Mesenchymal stem cell (in vitro differentiated cells and primary cell): ENCODE data around the gene GRAMD1B.

Experiments
- DNase-seq: peaks from one replicate; pipeline ENCODE4 v3.0.0-alpha.2; 2013
- H2AFZ ChIP-seq: one replicate; pipeline ENCODE4 v1.6.1; 2013; ENCODE audit warnings: low read depth, mild to moderate bottlenecking, control low read depth, inconsistent platforms, low read length, moderate library complexity
- H2AK5ac ChIP-seq: 2 replicates; pipeline ENCODE4 v1.6.1; 2013; ENCODE audit warnings: low read length, moderate library complexity, mild to moderate bottlenecking, inconsistent platforms; ENCODE audit not compliant: severe bottlenecking
- H2BK120ac ChIP-seq: one replicate; pipeline ENCODE4 v1.6.1; 2013; ENCODE audit warnings: low read depth, mild to moderate bottlenecking, inconsistent platforms, low read length, moderate library complexity
- H2BK12ac ChIP-seq, 2 experiments: one replicate each; pipeline ENCODE4 v1.6.1; 2013; ENCODE audit warnings: inconsistent platforms in 2 of 2, low read length in 2 of 2, mild to moderate bottlenecking in 2 of 2, moderate library complexity in 2 of 2, control low read depth in 1 of 2
- H2BK15ac ChIP-seq: one replicate; pipeline ENCODE4 v1.6.1; 2013; ENCODE audit warnings: mild to moderate bottlenecking, low read depth, inconsistent platforms; ENCODE audit not compliant: poor library complexity, severe bottlenecking
- H2BK5ac ChIP-seq: 2 replicates; pipeline ENCODE4 v1.6.1; 2013; ENCODE audit warnings: low read depth, mild to moderate bottlenecking, low read length, control low read depth, inconsistent platforms; ENCODE audit not compliant: poor library complexity, severe bottlenecking
- H3K14ac ChIP-seq, 2 experiments: one replicate each; pipeline ENCODE4 v1.6.1; 2013; ENCODE audit warnings: inconsistent platforms in 2 of 2, low read length in 2 of 2, control low read depth in 1 of 2, mild to moderate bottlenecking in 1 of 2, moderate library complexity in 1 of 2
- H3K18ac ChIP-seq, 2 experiments: one replicate each; pipeline ENCODE4 v1.6.1; 2013; ENCODE audit warnings: inconsistent platforms in 2 of 2, low read length in 2 of 2, control low read depth in 1 of 2, low read depth in 1 of 2, mild to moderate bottlenecking in 1 of 2
- H3K23ac ChIP-seq, 2 experiments: one replicate each; pipeline ENCODE4 v1.6.1; 2013; ENCODE audit warnings: inconsistent platforms in 2 of 2, low read length in 2 of 2, mild to moderate bottlenecking in 2 of 2, moderate library complexity in 2 of 2, control low read depth in 1 of 2
- H3K27ac ChIP-seq: 2 replicates; pipeline ENCODE4 v1.5.1; 2013; ENCODE audit warnings: mild to moderate bottlenecking, moderate library complexity, low read length, control low read depth, inconsistent platforms; ENCODE audit not compliant: poor library complexity, severe bottlenecking
- H3K27me3 ChIP-seq, 2 experiments: 2 replicates each; pipeline versions ENCODE4 v1.6.1 to v1.7.0; 2013; ENCODE audit warnings: low read length in 2 of 2, mild to moderate bottlenecking in 2 of 2, moderate library complexity in 2 of 2, control low read depth in 1 of 2, inconsistent platforms in 1 of 2; ENCODE audit not compliant: control insufficient read depth in 1 of 2, insufficient read depth in 1 of 2
- H3K36me3 ChIP-seq, 2 experiments: 2 replicates each; pipeline versions ENCODE4 v1.6.1 to v1.7.0; 2013; ENCODE audit warnings: low read length in 2 of 2, control low read depth in 1 of 2, inconsistent platforms in 1 of 2, low read depth in 1 of 2, mild to moderate bottlenecking in 1 of 2; ENCODE audit not compliant: insufficient read depth in 2 of 2, control insufficient read depth in 1 of 2
- H3K4ac ChIP-seq, 2 experiments: one replicate each; pipeline ENCODE4 v1.6.1; 2013; ENCODE audit warnings: inconsistent platforms in 2 of 2, low read length in 2 of 2, mild to moderate bottlenecking in 2 of 2, moderate library complexity in 2 of 2, control low read depth in 1 of 2, low read depth in 1 of 2
- H3K4me1 ChIP-seq: 2 replicates; pipeline ENCODE4 v1.6.1; 2013; ENCODE audit warnings: low read depth, low read length, control low read depth; ENCODE audit not compliant: control insufficient read depth, insufficient read depth
- H3K4me2 ChIP-seq: 2 replicates; pipeline ENCODE4 v1.6.1; 2013; ENCODE audit warnings: low read length, mild to moderate bottlenecking, inconsistent platforms; ENCODE audit not compliant: poor library complexity, severe bottlenecking
- H3K4me3 ChIP-seq, 2 experiments: 2 replicates each; pipeline versions ENCODE4 v1.5.1 to v1.7.0; 2013; ENCODE audit warnings: low read length in 2 of 2, mild to moderate bottlenecking in 2 of 2, control low read depth in 1 of 2, low read depth in 1 of 2; ENCODE audit not compliant: insufficient read depth in 1 of 2
- H3K79me1 ChIP-seq: replicated peaks from 2 replicates; pipeline ENCODE4 v1.6.1; 2013; ENCODE audit warnings: mild to moderate bottlenecking, control low read depth, low read length, inconsistent platforms; ENCODE audit not compliant: poor library complexity, severe bottlenecking
- H3K9ac ChIP-seq: 2 replicates; pipeline ENCODE4 v1.7.0; 2013; ENCODE audit warnings: mild to moderate bottlenecking, low read length, moderate library complexity
- H3K9me3 ChIP-seq: 2 replicates; pipeline ENCODE4 v1.7.0; 2013; ENCODE audit warnings: mild to moderate bottlenecking, low read length; ENCODE audit not compliant: control insufficient read depth
- H4K8ac ChIP-seq: one replicate; pipeline ENCODE4 v1.6.1; 2013; ENCODE audit warnings: inconsistent platforms, mild to moderate bottlenecking, low read length, moderate library complexity
- H4K91ac ChIP-seq: one replicate; pipeline ENCODE4 v1.6.1; 2013; ENCODE audit warnings: mild to moderate bottlenecking, low read length, inconsistent platforms
- WGBS: methylation state at CpG from one replicate; pipeline ENCODE4 v1.1.7; 2013; ENCODE audit warnings: mixed read lengths; 5-methylcytosine and 5-hydroxymethylcytosine counted together

The GRAMD1B gene

DNA sequence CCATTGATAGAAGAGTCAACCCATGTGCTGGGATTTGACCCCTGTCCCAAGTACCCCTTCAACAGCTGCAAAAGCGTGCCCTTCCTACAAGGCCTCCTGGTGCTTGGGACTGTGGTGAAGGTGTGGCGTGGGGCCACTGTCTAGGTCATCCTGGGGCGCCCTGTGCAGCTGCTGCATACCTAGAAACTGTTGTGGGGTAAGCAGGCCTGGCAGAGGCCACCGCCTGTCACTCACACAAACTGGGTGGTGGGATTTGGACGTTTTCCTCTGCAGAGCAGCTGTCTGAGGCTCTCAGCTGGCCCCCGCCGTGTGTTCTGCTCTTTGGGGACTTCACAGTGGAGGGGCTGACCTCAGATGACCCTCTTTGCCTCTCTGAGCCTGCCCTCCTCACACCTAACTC, 154.7 kb downstream of the GRAMD1B start:
- Histone ChIP-seq H3K27ac (no peak overlapping the region), H3K9me3 (no peaks in the 10 kb centered on the region), H3K4me3 (no peak overlapping the region), H3K79me1 (no peaks in the 10 kb centered on the region), H3K4ac (no peak overlapping the region), H2BK12ac (no peak overlapping the region), H2AFZ (no peak overlapping the region), H3K27me3 (peaks cover 0 to 4% of the 10 kb centered on the region in 2 experiments), H4K91ac (no peak overlapping the region), H3K18ac (no peak overlapping the region), H3K9ac (no peak overlapping the region), H3K23ac (no peak overlapping the region), H3K4me2 (no peak overlapping the region), H3K36me3 (peaks cover 2 to 15% of the 10 kb centered on the region in 2 experiments), H2AK5ac (no peak overlapping the region), H3K4me1 (peaks cover 19% of the 10 kb centered on the region), H2BK15ac (no peak overlapping the region), H4K8ac (no peak overlapping the region), H2BK5ac (no peak overlapping the region), H3K14ac (no peak overlapping the region), H2BK120ac (no peak overlapping the region)
- WGBS: 82% methylated on average over 7 of the region's 7 CpGs
- no peak for DNase-seq

DNA sequence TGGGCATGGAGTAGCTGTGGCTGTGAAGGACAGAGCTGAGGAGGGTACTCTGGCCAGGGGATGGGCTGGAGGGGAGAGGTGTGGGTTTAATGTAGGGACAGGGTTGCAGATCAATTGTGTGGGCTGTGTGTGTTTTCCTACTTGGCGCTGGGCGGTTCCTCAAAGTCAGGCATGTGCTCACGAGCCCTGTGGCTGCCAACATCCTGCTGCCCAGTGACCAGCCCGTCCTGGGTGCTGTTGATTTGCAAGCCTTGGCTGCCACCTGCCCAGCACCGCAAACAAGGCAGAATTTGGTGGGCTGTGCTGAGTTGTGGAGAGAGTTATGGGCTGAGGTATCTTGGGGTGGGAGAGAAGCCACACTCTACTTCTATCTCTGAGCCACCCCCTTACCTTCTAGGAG, 155.1 kb downstream of the GRAMD1B start:
- Histone ChIP-seq H3K4me2 (no peak overlapping the region), H2BK12ac (no peak overlapping the region), H3K4ac (no peak overlapping the region), H3K23ac (no peak overlapping the region), H2BK15ac (no peak overlapping the region), H3K9me3 (no peaks in the 10 kb centered on the region), H3K4me1 (peaks cover 21% of the 10 kb centered on the region), H4K91ac (no peak overlapping the region), H2AK5ac (no peak overlapping the region), H3K27me3 (no peaks in the 10 kb centered on the region), H4K8ac (no peak overlapping the region), H3K79me1 (no peaks in the 10 kb centered on the region), H2BK5ac (no peak overlapping the region), H2BK120ac (no peak overlapping the region), H3K27ac (no peak overlapping the region), H2AFZ (no peak overlapping the region), H3K4me3 (no peak overlapping the region), H3K14ac (no peak overlapping the region), H3K18ac (no peak overlapping the region), H3K9ac (no peak overlapping the region), H3K36me3 (peaks cover 0 to 11% of the 10 kb centered on the region in 2 experiments)
- DNase-seq: no peak
- WGBS: 96% methylated on average over 5 of the region's 5 CpGs

DNA sequence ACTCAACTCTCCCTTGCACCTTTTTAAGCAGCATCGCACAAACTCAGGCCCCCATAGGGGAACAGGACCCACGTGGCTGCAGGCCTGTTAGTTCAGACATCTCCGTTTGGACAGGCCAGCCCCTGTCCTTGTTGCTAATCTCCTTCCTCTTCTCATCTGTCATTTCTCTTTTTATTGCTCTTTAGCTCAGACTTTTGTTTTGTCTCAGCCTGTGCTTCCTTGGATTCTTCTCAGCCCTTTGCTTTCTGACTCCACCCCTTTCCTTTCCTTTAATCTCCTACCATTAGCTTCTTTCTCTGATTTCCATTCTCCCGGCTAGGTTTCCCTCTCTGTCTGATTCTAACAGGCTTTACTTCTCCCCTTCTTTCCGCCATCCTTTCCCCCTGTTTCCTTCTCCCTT, 155.6 kb downstream of the GRAMD1B start:
- no peak for DNase-seq

DNA sequence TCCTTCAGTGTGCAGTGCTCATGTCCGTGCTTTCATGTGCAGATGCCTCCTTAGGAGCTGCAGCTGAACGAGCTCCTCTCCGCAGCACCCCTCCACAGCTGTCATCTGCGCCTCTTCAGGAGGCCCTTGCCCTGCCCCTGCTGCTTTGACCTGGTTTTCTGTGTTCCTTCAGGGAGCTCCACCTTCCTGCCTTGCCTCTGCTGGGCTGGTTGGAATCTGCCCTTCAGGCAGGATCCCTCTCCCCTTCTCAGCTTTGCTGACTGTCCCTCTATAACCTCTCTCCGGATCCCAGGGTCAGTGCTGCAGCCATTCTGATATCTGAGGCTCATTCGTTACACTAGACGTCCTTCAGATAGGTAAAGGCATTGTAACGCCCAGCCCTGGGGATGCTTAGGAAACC, 156.5 kb downstream of the GRAMD1B start:
- H3K4ac ChIP-seq: no peak overlapping the region
- no peak for DNase-seq
- 89% methylated on average over 8 of the region's 8 CpGs for WGBS

More for the DNA sequence above, 155.6 kb downstream of the GRAMD1B start:
- no peak overlapping the region for H3K4me2 ChIP-seq
- no peak overlapping the region for H2BK5ac ChIP-seq
- H2AK5ac ChIP-seq: no peak overlapping the region
- H3K27me3 ChIP-seq: no peaks in the 10 kb centered on the region
- no peak overlapping the region for H2BK120ac ChIP-seq
- H3K14ac ChIP-seq: no peak overlapping the region
- H3K27ac ChIP-seq: no peak overlapping the region
- H3K4me3 ChIP-seq: no peak overlapping the region
- no peaks in the 10 kb centered on the region for H3K9me3 ChIP-seq
- no peaks in the 10 kb centered on the region for H3K79me1 ChIP-seq
- peaks cover 0 to 11% of the 10 kb centered on the region in 2 experiments for H3K36me3 ChIP-seq
- no peak overlapping the region for H4K91ac ChIP-seq
- no peak overlapping the region for H3K4ac ChIP-seq
- 36% methylated on average over 4 of the region's 5 CpGs for WGBS
- peaks cover 24% of the 10 kb centered on the region for H3K4me1 ChIP-seq
- H2BK15ac ChIP-seq: no peak overlapping the region
- H2AFZ ChIP-seq: no peak overlapping the region
- H4K8ac ChIP-seq: no peak overlapping the region
- H2BK12ac ChIP-seq: no peak overlapping the region
- H3K9ac ChIP-seq: no peak overlapping the region
- H3K18ac ChIP-seq: no peak overlapping the region
- no peak overlapping the region for H3K23ac ChIP-seq

More for the DNA sequence above, 156.5 kb downstream of the GRAMD1B start:
- no peak overlapping the region for H3K4me3 ChIP-seq
- no peak overlapping the region for H3K4me2 ChIP-seq
- H2BK12ac ChIP-seq: no peak overlapping the region
- peaks cover 26% of the 10 kb centered on the region for H3K4me1 ChIP-seq
- H4K8ac ChIP-seq: no peak overlapping the region
- no peaks in the 10 kb centered on the region for H3K9me3 ChIP-seq
- no peak overlapping the region for H3K27ac ChIP-seq
- H3K23ac ChIP-seq: no peak overlapping the region
- no peak overlapping the region for H4K91ac ChIP-seq
- no peak overlapping the region for H2AK5ac ChIP-seq
- no peak overlapping the region for H3K18ac ChIP-seq
- no peak overlapping the region for H2BK5ac ChIP-seq
- H3K9ac ChIP-seq: no peak overlapping the region
- no peak overlapping the region for H2BK120ac ChIP-seq
- no peak overlapping the region for H2AFZ ChIP-seq
- no peaks in the 10 kb centered on the region for H3K79me1 ChIP-seq
- H3K27me3 ChIP-seq: no peaks in the 10 kb centered on the region
- peaks cover 6 to 11% of the 10 kb centered on the region in 2 experiments for H3K36me3 ChIP-seq
- H3K14ac ChIP-seq: no peak overlapping the region
- no peak overlapping the region for H2BK15ac ChIP-seq
